T-helper 2 cell (primary cell): ENCODE measurements around the gene NOC3L.

Experiments
- DNase-seq, 5 experiments: peaks; one replicate each; pipeline versions ENCODE4 v3.0.0 to v3.0.0-alpha.2; 2012 to 2022

The NOC3L gene

GRCh38 chr10:94299417-94299816 is 63.3 kb downstream of the NOC3L start:
- DNase-seq = peak in 1 of 5 experiments; percentile 95

GRCh38 chr10:94294168-94294567 is 68.6 kb downstream of the NOC3L start:
- no peak for DNase-seq

- DNase-seq = no peak
Measured at GRCh38 chr10:94293354-94293753, 69.4 kb downstream of the NOC3L start.

- DNase-seq = no peak
Measured at GRCh38 chr10:94292434-94293090, 70.2 kb downstream of the NOC3L start.

- DNase-seq = no peak
Measured at GRCh38 chr10:94288361-94289101, 74.2 kb downstream of the NOC3L start.

GRCh38 chr10:94287336-94287735 is 75.4 kb downstream of the NOC3L start:
- DNase-seq = no peak

GRCh38 chr10:94286901-94287300 is 75.8 kb downstream of the NOC3L start:
- no peak for DNase-seq

GRCh38 chr10:94285271-94285670 is 77.5 kb downstream of the NOC3L start:
- DNase-seq = no peak
